ENCODE results near the gene IRX6. TPM values are rescaled to one million over a fixed set of nuclear protein-coding genes. Genes with fewer than 3 reads are reported as not detected.
A peak's percentile ranks its signal among the peaks of the same experiment; 100 is the strongest.

Gene IRX6
- total and polyA plus RNA-seq, 2 experiments from 2014 or later: 0.09 to 0.15 TPM

GRCh38 chr16:55328611-55329569 is 4.9 kb downstream of the IRX6 start:
- Histone ChIP-seq H3K27ac (no peak overlapping the region), H3K9me3 (ENCODE audit: low read depth) (no peaks in the 10 kb centered on the region), H3K4me1 (ENCODE audit: low read depth) (no peaks in the 10 kb centered on the region), H3K4me3 (peak overlapping the region; percentile 3), H3K27me3 (peaks cover 100% of the 10 kb centered on the region), H3K36me3 (no peaks in the 10 kb centered on the region)
- no peak for TF ChIP-seq CTCF (IDR thresholded peaks at IDR 0.05; ENCODE audit: low read depth, low read length)
- peak in 1 of 2 donors; percentile 22 for DNase-seq (ENCODE audit: low read depth in 1 of 2, low spot score in 1 of 2)

GRCh38 chr16:55329791-55330428 is 5.9 kb downstream of the IRX6 start:
- H3K36me3 ChIP-seq: no peaks in the 10 kb centered on the region
- no peaks in the 10 kb centered on the region for H3K4me1 ChIP-seq (ENCODE audit: low read depth)
- H3K27me3 ChIP-seq: peaks cover 100% of the 10 kb centered on the region
- no peaks in the 10 kb centered on the region for H3K9me3 ChIP-seq (ENCODE audit: low read depth)
- TF ChIP-seq CTCF (IDR thresholded peaks at IDR 0.05; ENCODE audit: low read depth, low read length): no peak
- no peak overlapping the region for H3K4me3 ChIP-seq
- no peak for DNase-seq (ENCODE audit: low read depth in 1 of 2, low spot score in 1 of 2)
- H3K27ac ChIP-seq: no peak overlapping the region

DNA sequence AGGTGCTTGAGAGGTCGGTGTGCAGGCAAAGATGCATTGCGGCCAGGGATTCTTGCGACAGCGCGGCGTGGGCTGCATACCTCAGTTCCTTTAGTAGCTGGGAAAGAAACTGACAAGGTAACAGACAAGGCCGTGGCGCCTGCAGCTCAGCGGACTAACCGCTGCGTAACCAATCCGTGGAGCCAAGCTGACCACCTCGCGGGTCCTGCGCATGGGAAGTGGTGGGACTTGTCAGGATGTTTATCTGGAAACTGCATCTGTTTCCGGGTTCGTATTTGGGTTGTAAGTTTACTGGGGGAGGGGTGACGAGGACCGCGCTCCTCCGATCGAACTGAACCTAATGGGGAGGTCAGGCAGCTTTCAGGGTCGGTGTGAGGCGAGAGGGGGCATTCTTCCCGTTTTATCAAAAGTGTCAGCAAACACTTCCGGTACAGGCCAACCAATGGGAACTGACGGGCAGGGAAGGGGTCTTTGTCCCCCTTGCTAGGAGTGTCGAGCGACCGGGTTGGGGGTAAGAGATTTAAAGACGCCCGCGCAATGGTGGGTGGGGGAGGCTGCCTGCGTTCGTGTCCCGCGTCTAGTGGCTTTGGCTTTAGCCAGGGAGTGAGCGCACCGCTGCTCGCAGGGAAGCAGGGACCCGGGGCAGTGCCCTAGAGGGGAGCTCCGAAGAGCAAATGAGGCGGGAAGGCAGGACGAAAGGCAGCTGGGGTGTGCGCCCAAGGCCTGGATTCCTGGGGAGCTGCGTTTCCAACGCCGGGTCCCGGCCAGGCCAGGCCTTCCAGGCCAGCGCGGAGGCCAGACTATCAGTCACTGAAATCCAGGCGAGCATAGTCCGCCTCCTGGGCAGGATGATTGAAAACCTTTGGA is 7.0 kb downstream of the IRX6 start:
- Histone ChIP-seq H3K4me1 (ENCODE audit: low read depth) (no peaks in the 10 kb centered on the region), H3K27ac (no peak overlapping the region), H3K27me3 (peaks cover 100% of the 10 kb centered on the region), H3K4me3 (peak overlapping the region; percentile 22), H3K9me3 (ENCODE audit: low read depth) (no peaks in the 10 kb centered on the region), H3K36me3 (no peaks in the 10 kb centered on the region)
- no peak for TF ChIP-seq CTCF (IDR thresholded peaks at IDR 0.05; ENCODE audit: low read depth, low read length)
- DNase-seq (ENCODE audit: low read depth in 1 of 2, low spot score in 1 of 2): peak in 1 of 2 donors; percentile 24

DNA sequence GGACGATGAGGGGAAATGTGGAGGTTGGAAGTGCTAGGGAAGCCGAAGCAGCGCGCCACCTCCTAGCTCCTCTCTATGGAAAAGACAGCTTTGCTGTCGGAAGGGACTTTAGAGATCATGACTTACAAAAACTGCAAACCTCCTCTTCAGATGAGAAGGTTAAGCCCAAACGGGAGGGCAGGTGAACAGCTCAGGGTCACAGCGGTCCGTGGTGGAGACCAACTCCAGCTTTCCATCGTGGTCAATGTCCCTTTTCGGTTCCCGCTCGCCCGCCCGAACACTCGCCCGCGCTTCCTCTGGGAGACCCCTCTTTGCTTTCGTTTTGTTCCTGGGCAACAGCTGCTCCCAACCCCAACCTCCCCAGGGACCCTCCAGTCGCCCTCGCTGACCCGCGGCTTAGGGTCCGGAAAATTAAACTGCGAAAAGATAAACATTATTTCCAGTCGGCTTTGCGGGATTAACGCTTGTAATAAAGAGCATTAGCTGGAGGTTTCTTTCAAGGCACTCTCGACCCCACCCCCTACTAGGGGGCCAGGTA is 7.7 kb downstream of the IRX6 start:
- TF ChIP-seq CTCF (IDR thresholded peaks at IDR 0.05; ENCODE audit: low read depth, low read length): no peak
- peak overlapping the region; percentile 22 for H3K4me3 ChIP-seq
- no peaks in the 10 kb centered on the region for H3K4me1 ChIP-seq (ENCODE audit: low read depth)
- peaks cover 100% of the 10 kb centered on the region for H3K27me3 ChIP-seq
- H3K27ac ChIP-seq: no peak overlapping the region
- DNase-seq (ENCODE audit: low read depth in 1 of 2, low spot score in 1 of 2): no peak
- H3K9me3 ChIP-seq (ENCODE audit: low read depth): no peaks in the 10 kb centered on the region
- H3K36me3 ChIP-seq: no peaks in the 10 kb centered on the region

GRCh38 chr16:55333684-55334083 is 9.7 kb downstream of the IRX6 start:
- Histone ChIP-seq H3K36me3 (no peaks in the 10 kb centered on the region), H3K9me3 (ENCODE audit: low read depth) (no peaks in the 10 kb centered on the region), H3K27ac (no peak overlapping the region), H3K4me3 (no peak overlapping the region), H3K27me3 (peaks cover 99% of the 10 kb centered on the region), H3K4me1 (ENCODE audit: low read depth) (no peaks in the 10 kb centered on the region)
- no peak for TF ChIP-seq CTCF (IDR thresholded peaks at IDR 0.05; ENCODE audit: low read depth, low read length)
- no peak for DNase-seq (ENCODE audit: low read depth in 1 of 2, low spot score in 1 of 2)

Data from cardiac muscle cell (in vitro differentiated cells and primary cell).